ENCODE data around the gene CACNA1I.

DNA sequence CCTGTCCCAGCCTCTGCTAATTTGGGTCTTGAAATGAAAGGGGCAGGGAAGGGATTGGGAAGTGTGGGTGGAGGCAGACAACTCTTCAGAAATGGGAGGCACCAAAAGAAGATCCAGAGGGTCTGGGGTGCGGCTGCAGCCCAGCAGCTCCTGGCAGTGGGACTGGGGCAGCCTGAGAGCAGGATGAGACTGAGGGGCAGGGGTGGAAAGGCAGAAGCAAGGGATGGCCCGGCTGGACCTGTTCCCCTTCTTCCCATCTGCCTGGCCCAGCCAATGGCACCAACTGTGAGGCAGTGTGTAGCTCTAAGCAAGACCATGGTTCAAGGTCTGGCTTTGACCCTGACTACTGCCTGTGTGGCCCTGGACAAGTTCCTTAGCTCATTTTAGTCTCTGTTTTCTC is 162.6 kb downstream of the CACNA1I start:
- TF ChIP-seq, protein P1, sequence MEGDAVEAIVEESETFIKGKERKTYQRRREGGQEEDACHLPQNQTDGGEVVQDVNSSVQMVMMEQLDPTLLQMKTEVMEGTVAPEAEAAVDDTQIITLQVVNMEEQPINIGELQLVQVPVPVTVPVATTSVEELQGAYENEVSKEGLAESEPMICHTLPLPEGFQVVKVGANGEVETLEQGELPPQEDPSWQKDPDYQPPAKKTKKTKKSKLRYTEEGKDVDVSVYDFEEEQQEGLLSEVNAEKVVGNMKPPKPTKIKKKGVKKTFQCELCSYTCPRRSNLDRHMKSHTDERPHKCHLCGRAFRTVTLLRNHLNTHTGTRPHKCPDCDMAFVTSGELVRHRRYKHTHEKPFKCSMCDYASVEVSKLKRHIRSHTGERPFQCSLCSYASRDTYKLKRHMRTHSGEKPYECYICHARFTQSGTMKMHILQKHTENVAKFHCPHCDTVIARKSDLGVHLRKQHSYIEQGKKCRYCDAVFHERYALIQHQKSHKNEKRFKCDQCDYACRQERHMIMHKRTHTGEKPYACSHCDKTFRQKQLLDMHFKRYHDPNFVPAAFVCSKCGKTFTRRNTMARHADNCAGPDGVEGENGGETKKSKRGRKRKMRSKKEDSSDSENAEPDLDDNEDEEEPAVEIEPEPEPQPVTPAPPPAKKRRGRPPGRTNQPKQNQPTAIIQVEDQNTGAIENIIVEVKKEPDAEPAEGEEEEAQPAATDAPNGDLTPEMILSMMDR (IDR thresholded peaks at IDR 0.05), result no peak
- TF ChIP-seq POLR2A (IDR thresholded peaks at IDR 0.05; ENCODE audit: low read depth) (no peak), EP300 (IDR thresholded peaks at IDR 0.05) (no peak)

Measured in esophagus muscularis mucosa (tissue), 4 donors.